GM18951 (cell line): ENCODE results near the gene PIGO.

Experiments
- POLR2A ChIP-seq: IDR thresholded peaks from 4 replicates; pipeline ENCODE4 v1.6.1; 2011; ENCODE audit warnings: mild to moderate bottlenecking; ENCODE audit not compliant: insufficient read length, insufficient read depth; ENCODE audit errors: extremely low read depth
- in situ Hi-C: fragments of 300-500 bp; cut with MboI; formaldehyde crosslinking; loops from one replicate; pipeline ENCODE4 v1.12.0; 2022; ENCODE audit warnings: low sequenced_read_pairs, mixed read lengths, inconsistent platforms; ENCODE audit not compliant: unreplicated experiment

The PIGO gene

DNA sequence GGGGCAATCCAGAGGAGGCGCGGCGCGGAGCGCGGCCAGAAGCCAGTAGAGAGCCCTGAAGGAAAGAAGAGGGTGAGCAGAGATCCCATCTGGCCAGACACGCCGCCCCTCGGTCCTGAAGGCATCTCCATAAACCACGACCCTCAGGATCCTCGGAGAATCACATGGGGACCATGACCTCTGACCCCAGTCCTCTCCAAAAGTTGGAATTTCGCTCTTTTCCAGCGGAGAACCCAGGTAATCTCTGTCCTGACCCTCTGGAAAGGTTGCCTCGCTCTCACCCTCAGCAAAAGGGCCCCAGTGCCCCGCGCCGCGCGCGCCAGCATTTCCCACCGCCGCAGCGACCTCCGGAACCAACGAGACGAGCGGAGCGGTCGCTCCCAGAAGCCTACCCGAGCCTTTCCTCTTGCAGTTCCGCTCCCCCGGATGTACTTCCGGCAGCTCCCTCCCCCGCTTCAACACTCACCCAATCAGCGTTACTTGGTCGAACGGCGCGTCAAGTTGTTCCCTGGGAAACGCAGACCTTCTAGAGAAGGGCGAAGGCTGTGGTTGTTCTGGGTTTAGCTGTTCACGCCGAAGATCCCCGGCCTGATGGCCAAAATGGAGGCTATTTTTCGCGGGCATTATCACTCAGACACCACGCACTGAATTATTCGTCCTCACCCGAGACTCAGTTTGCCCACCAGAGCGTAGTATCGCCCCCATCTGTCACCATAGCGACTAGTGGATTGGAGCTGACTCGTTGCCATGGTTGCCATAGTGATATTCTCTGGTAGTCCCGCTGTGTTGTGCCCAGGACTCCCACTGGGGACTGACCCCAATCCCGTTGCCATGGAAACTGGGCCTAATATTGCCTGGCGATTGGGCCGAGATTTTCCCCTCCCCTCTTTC lies 6.6 kb upstream of the PIGO start, which contains the start of gene STOML2:
Gene STOML2, minus strand, starts transcription at position 363 of the 891 bp plus-strand sequence. Its CDS starts 37 bp downstream, at position 326.
- in situ Hi-C loops = no loop called here
- TF ChIP-seq POLR2A = peak; percentile 78

DNA sequence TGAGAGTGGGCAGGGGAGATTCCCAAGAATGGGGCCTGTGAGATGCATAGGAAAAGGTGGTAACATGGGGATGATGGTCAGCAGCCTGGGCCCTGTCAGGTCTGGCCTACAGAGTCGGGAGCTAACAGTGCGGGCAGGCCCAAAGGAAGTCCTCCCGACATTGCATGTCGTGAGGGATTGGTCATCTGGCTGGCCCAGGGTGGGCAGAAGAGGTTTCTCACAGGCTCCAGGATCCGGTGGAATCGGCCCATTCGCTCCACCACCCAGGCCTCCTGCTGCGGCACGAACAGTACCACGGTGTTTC lies 6.0 kb upstream of the PIGO start:
- no peak for TF ChIP-seq POLR2A

DNA sequence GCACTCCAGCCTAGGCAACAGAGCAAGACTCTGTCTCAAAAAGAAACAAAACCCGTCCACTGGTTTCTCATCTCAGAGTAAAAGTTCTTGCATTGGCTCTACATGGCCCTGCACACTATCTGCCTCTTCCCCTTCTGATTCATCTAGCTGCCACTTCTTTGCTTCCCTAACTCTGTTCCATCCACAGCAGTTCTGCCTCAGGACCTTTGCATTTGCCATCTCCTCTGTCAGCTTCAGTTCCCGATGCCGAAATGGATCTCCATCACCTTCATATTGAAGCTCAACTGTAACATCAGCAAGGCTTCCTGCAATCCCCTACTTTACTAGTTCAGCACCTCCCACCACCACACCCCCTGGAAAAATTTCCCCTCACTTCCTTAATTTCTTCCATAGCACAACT lies 1.2 kb upstream of the PIGO start:
- no peak for TF ChIP-seq POLR2A
- in situ Hi-C loops = no loop called here

More for the DNA sequence above, 6.0 kb upstream of the PIGO start:
- in situ Hi-C loops = no loop called here

DNA sequence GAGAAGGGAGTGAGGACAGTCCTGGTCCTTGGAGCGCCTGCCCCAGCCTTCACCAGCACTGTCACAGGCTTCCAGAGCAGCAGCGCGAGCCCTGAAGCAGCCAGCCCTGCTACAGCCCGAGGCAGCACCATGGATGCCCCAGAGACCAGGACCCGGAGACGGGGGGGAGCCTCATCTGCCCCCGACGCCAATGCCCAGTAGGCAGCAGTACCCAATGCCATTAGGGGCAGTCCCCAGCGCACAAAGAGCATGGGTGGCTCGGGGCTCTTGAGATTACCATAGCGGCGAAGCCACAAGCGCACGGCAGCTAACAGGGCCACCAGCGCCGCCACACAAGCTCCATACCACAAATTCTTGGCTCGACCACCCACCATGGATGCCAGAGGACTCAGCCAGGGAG lies 4.9 kb downstream of the PIGO start:
- in situ Hi-C loops = no loop called here
- no peak for TF ChIP-seq POLR2A

DNA sequence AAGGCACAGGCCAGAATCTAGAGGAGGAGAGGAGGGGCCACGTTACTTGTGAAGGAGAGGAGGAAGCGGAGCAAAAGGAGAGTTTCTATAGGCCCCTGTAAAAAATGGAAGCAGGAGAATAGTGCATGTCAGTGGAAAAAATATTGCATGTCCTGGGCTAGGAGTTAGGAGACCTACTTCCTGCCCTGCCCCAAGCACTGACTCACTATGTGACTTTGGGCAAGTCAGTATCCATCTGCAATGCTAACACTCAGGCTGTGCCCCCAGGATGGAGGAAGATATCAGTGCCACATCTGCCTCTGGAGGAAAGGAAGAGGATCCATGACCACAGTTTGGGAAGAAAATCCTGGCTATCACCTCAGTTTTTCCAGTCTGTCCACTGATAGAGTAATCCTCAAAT lies 7.0 kb downstream of the PIGO start:
- in situ Hi-C loops = no loop called here
- TF ChIP-seq POLR2A = no peak

DNA sequence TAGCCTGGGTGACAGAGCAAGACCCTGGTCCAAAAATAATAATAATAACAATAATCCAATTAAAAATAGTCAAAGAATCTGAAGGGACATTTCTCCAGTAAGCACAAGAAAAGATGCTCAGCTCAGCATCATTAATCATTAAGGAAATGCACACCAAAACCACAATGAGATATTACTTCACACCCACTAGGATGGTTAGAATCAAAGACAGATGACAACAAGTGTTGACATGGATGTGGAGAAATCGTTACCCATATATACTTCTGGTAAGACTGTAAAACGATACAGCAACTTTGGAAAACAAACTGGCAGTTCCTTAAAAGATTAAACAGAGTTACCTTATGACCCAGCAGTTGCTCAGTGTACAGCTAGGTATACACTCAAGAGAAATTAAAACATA lies 11.3 kb downstream of the PIGO start:
- no peak for TF ChIP-seq POLR2A
- in situ Hi-C loops = no loop called here

DNA sequence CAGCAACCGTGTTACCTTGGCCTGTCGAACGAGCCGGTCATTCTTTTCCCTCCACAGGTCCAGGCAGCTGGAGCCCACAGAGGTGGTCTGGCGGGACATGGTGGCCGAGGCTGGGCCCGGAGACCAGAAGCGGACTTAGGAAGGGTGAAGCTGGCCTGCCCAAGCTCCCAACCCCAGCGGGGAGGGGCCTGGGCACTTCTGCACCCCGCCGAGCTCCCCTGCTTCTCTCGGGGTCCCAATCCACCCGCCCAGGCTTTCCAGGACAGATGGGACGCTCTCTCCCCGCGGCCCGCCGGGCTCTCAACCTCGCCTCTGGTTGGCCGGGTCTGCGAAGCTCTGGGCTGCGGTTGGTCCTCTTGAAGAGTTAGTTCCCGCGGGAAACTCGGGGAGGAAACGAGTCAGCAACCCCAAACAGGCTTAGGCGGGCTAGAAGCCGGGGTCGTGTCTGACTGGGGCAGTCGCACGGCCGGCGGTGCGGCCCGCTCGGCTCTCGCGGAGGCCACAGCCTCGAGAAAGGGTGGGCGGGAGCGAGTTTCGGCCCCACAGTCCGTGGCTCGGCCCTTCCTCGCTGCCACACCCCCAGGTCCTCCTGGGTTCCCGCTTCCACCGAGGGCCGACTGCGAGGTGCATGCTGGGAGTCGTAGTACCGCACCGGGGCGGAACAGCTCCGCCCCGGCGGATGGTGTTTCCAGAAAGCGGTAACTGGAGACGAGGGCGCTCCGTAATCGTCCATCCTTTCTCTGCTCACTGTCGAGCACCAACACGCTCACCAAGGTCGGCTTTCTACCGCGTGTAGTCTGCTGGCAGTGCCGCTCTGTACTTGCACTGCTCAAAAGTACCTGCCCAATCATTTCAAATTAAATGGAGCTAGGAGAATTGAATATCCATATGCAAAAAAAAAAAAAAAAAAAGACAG lies 16.7 kb downstream of the PIGO start, which contains the start of gene FANCG:
Gene FANCG, minus strand, starts transcription at position 517 of the 916 bp plus-strand sequence. Its CDS starts 418 bp downstream, at position 99.
- in situ Hi-C loops = no loop called here
- peak; percentile 67 for TF ChIP-seq POLR2A

DNA sequence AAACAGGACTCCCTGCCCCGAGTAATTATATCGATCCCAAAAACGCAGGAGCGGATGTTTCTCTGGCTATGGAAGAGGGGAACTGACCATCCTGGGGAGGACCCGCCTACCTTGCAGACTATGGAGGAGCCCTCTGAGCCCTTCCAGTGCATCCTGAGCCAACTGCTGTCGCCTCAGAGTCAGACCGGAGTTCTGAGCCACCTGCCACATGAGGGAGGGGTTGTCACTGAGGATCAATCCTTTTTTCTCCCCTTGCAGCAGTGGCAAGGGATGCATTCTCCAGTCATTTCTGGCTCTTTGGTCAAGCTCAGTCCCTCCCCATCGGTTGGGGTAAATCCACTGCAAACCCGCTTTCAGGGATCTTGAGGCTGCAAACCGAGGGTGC lies 17.4 kb downstream of the PIGO start:
- no peak for TF ChIP-seq POLR2A
- in situ Hi-C loops = no loop called here

DNA sequence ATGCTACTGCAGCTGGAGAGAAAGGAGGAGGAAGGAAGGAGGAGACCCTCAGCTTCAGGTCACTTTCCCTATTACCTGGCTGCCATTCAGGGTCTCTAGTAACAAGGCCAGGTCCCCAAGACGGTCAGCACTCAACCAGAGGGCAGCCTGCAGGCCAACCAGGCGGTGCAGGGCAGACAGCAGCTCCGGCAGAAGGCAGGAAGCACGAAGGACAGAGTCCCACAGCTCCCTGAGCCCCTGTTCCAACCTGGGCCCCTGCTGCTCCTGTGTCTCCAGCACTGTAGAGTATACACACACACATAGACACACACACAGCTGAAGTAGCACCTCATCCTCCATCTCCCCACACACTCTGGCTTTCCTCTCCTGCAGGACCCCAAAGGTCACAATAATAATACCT lies 18.3 kb downstream of the PIGO start:
- in situ Hi-C loops = no loop called here
- no peak for TF ChIP-seq POLR2A

DNA sequence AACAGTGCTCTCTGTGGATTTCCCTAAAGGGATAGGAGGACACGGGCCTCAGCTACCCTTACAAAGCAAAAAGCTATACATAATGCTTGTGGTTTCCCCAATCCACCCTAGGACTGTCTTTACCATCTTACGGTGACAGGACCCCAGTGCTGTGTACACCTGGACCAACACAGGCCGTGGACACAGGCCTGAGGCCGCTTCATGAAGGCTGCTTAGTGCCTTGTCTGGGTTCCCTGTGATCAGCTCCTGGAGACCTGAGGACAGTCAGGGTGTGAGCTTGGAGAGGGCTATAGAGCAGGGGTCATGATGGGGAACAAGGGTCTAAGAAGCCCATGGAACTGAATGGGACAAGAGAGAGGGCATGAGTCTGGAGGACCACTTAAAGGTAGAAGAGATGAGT lies 19.5 kb downstream of the PIGO start:
- TF ChIP-seq POLR2A = no peak
- in situ Hi-C loops = no loop called here

DNA sequence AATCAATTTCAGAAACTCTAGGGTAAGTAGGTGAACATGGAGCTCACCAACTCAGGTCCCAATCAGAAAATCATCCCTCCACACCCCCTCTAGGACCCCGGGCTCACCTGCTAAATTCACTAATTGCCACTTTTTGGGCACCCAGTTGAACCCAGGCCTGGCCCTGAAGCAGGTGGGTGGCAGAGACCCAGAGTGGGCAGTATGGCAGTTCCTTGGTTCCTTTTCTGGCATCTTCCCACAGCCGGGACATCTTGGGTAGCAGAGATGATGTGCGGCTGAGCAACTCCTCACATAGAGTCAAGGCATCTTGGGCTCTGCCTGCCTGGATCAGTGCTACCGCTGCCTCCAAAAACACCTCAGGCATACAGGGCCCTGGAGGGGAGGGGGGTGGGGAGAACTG lies 21.0 kb downstream of the PIGO start:
- in situ Hi-C loops = no loop called here
- no peak for TF ChIP-seq POLR2A

DNA sequence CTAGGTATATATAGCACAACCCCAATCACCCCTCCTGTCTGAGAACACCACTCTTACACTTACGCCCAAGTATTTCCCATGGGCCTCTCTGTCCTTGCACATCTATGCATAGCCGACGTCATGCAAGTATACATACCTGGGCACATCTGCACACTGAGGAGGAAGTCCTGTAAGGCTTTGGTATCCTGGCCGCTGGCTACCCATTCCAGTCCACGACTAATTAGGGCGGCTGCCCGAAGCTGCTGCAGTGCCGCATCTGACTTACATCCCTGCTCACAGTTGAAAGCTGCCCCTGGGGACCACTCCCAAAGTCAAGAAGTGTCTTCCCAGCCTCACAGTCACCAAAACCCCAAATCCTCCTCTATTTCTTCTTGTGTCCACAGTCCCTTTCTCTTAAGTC lies 21.6 kb downstream of the PIGO start:
- no peak for TF ChIP-seq POLR2A
- in situ Hi-C loops = no loop called here

DNA sequence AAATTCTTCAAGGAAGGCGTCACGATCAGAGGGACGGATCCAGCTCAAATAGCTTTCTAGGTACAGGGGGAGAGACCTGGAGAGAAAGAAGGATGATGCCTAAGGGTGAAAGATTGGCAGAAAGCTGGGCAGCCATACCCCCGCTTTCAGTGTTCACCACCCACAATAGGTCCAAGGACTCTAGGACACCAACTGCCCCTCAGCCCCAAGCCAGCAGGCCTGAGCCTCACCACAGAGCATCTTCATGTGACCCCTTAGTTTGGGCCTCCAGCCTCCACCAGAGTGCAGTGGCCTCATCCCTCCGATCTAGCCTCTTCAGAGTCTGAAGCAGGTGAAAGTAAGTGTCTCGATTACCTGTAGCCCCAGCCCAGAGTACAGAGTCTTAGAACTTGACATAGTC lies 22.2 kb downstream of the PIGO start:
- no peak for TF ChIP-seq POLR2A
- in situ Hi-C loops = no loop called here

DNA sequence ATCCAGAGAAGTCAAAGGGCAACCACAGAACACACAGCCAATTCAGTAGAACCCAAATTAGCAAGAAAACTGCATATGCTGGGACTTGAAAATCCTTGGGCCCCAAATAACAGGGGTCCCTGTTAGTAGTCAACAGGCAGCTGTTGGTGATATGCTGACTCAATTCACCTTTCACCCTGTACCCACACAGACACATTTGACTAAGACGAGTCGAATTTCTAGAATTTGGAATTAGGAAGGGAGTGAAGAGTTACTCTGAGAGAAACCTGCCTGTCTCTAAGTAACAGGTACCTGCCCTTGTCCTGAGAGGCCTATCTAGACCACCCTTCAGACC lies 23.1 kb downstream of the PIGO start:
- in situ Hi-C loops = no loop called here
- no peak for TF ChIP-seq POLR2A
